Neural progenitor cell (in vitro differentiated cells): ENCODE measurements around the gene GPX7.

Experiments used
- CTCF ChIP-seq: fragments of 200-600 bp; sonication (generic); IDR thresholded peaks from 2 replicates; pipeline ENCODE4 v1.5.1; 2017; ENCODE audit warnings: antibody characterized with exemption, mild to moderate bottlenecking
- EZH2 ChIP-seq: fragments of 200-600 bp; sonication (generic); IDR thresholded peaks from 2 replicates; pipeline ENCODE4 v1.6.1; 2017; ENCODE audit warnings: antibody characterized with exemption, mild to moderate bottlenecking, moderate library complexity
- EZH2phosphoT487 ChIP-seq: fragments of 200-600 bp; sonication (generic); IDR thresholded peaks from 2 replicates; pipeline ENCODE4 v1.6.1; 2017; ENCODE audit warnings: antibody characterized with exemption

GRCh38 chr1:52651904-52652303 is 49.7 kb downstream of the GPX7 start:
- TF ChIP-seq EZH2 (no peak), EZH2phosphoT487 (no peak), CTCF (no peak)
